Heart left ventricle (tissue), 16 donors: ENCODE results near the gene SYNRG. TPM values are rescaled to one million over a fixed set of nuclear protein-coding genes. Genes with fewer than 3 reads are reported as not detected.

ENCODE experiments used
- ATAC-seq, 4 donors: fragments of 200-7000 bp; cut with Tn5 transposase; one replicate each; pipeline ENCODE4 v1.9.1; 2020 to 2022; ENCODE audit warnings: moderate library complexity in 4 of 4, mild to moderate bottlenecking in 3 of 4, moderate number of reproducible peaks in 1 of 4
- DNase-seq, 5 donors: peaks; one replicate each; pipeline ENCODE4 v3.0.0-alpha.2; 2020
- H3K27ac ChIP-seq, 12 donors: fragments of 200-600 bp; sonication (generic) in 4 of 12; one replicate each; pipeline versions ENCODE4 v1.5.0 to v1.8.0; 2016 to 2022; ENCODE audit warnings: mild to moderate bottlenecking in 2 of 12
- H3K27me3 ChIP-seq, 9 donors: fragments of 200-600 bp; sonication (generic) in 2 of 9; one replicate each; pipeline versions ENCODE4 v1.5.1 to v1.8.0; 2016 to 2022; ENCODE audit warnings: mild to moderate bottlenecking in 3 of 9
- H3K36me3 ChIP-seq, 9 donors: fragments of 200-600 bp; sonication (generic) in 2 of 9; one replicate each; pipeline versions ENCODE4 v1.5.0 to v1.8.0; 2018 to 2022; ENCODE audit warnings: mild to moderate bottlenecking in 2 of 9
- H3K4me1 ChIP-seq, 12 donors: fragments of 200-600 bp; sonication (generic) in 4 of 12; one replicate each; pipeline versions ENCODE4 v1.5.0 to v1.8.0; 2016 to 2022; ENCODE audit warnings: mild to moderate bottlenecking in 3 of 12
- H3K4me3 ChIP-seq, 12 donors: fragments of 200-600 bp; sonication (generic) in 4 of 12; one replicate each; pipeline versions ENCODE4 v1.5.0 to v1.8.0; 2017 to 2022; ENCODE audit warnings: mild to moderate bottlenecking in 9 of 12, moderate library complexity in 4 of 12
- H3K9me3 ChIP-seq, 12 donors: fragments of 200-600 bp; sonication (generic) in 4 of 12; one replicate each; pipeline versions ENCODE4 v1.5.0 to v1.8.0; 2016 to 2022; ENCODE audit warnings: mild to moderate bottlenecking in 1 of 12
- CTCF ChIP-seq, 12 donors: fragments of 200-600 bp; sonication (generic) in 4 of 12; IDR thresholded peaks; one replicate each; pipeline versions ENCODE4 v1.5.0 to v1.8.0; 2018 to 2022; ENCODE audit warnings: antibody characterized with exemption in 12 of 12, mild to moderate bottlenecking in 5 of 12
- POLR2A ChIP-seq, 2 donors: fragments of 450-650 bp; IDR thresholded peaks; one replicate each; pipeline ENCODE4 v1.6.1; 2017; ENCODE audit warnings: antibody characterized with exemption in 2 of 2, mild to moderate bottlenecking in 2 of 2, moderate library complexity in 2 of 2
- WGBS, 4 donors: extraction: QIAGEN DNeasy Blood & Tissue Kit in 2 of 4; methylation state at CpG; one replicate each; pipeline versions ENCODE4 v1.1.5 to v1.1.7; 2013 to 2018; 5-methylcytosine and 5-hydroxymethylcytosine counted together
- intact Hi-C, 10 donors: fragments of 100-400 bp; cut with DNase I; formaldehyde crosslinking; loops; one replicate each; pipeline versions ENCODE4 v1.11.1 to v1.14.2; 2022
- polyA plus RNA-seq, 2 donors: library from polyadenylated mRNA; stranded (reverse); fragments of 200-250 nt; gene quantifications; one replicate each; pipeline ENCODE4 v1.2.3, GENCODE V29; 2013
- total RNA-seq, 9 donors: library from RNA; depleted of rRNA in 2 of 9; stranded (reverse); fragments of >200 nt in 2 of 9; fragmentation: NEBNext Ultra II Directional in 3 of 9; extraction: Animal tissue kit (Norgen Biotek cat#: 25700) in 3 of 9; gene quantifications; one replicate each; pipeline versions ENCODE4 v1.1.0 to v1.2.4, GENCODE V29; 2016 to 2023
- donor health status: ischemic (EF 13 %, LVEDD 7.1; RV severe dilation, severe dysfunction).
- donor health status: healthy with polysubstance abuse.
- donor health status: DM: no; HTN: yes; CAD: no.
- donor health status: DM: no; HTN: no; CAD: no.
- donor health status: ischemic (EF 25% LVEDD 6.9; RV normal size, moderate dysfunction).
- donor health status: ischemic (EF 25% LVEDD 5.7; RV mildly dilated, moderate dysfunction).
- donor health status: healthy.
- donor health status: DM: yes; HTN: yes; CAD: no.
- donor health status: ischemic (EF 35%, LVEDD 5.7; RV mildly dilated, moderate dysfunction).
- donor health status: nonischemic (EF 11% LVEDD 7.7; RV severe dilation, severe dysfunction).
- donor health status: DM: yes; HTN: yes; CAD: no.
- donor health status: PGD.
- donor health status: ischemic (EF 29% LVEDD 5.4; RV normal size, mild dysfunction).
- donor health status: nonischemic (EF 23%, LVEDD 6.1; RV moderate dilation, normal function).

SYNRG gene
- total and polyA plus RNA-seq, 11 donors = 5.7 to 52.4 (median 30.1) TPM

GRCh38 chr17:37527249-37527851, 81.9 kb downstream of the SYNRG start:
- peak in 3 of 4 donors; percentile 63 to 72 (median 67) for ATAC-seq
- intact Hi-C loops = no loop called here
- Histone ChIP-seq H3K27me3 (no peaks in the 10 kb centered on the region), H3K36me3 (peaks cover 0 to 98% (median 81%) of the 10 kb centered on the region in 9 donors), H3K4me3 (no peak overlapping the region), H3K4me1 (no peaks in the 10 kb centered on the region), H3K9me3 (no peaks in the 10 kb centered on the region), H3K27ac (no peak overlapping the region)
- no peak for DNase-seq
- 51 to 56% (median 55%) methylated on average over 5 of the region's 5 CpGs for WGBS, 4 donors
- TF ChIP-seq CTCF (IDR thresholded peaks at IDR 0.05) = peak; percentile 33 to 66 (median 49)
- no peak for TF ChIP-seq POLR2A (IDR thresholded peaks at IDR 0.05)

DNA sequence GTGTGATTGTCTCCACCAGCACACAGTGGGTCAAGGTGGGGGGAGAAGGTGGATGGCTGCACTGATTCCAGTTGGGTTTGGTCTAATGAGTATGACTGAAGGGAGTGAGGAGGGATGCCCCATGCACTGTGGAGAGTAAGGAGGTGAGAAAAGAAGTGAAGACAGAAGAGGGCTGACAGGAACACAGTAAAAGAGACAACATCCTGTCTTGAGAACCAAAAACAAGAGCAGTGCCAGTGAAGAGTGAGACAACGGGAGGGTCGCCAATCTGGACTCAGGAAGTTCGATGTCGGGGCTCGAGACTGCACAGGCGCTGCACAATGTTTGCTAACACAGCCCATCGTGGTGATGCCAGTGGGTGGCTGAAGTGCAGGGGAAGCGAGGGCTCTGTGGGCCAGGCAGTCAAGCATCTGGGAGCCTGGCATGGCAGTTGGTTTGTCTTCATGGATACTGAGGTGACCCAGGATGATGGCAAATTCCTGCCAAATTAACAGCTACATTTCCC, 85.5 kb downstream of the SYNRG start:
- no peaks in the 10 kb centered on the region for H3K27me3 ChIP-seq
- H3K27ac ChIP-seq = no peak overlapping the region
- 72 to 79% (median 74%) methylated on average over 8 of the region's 8 CpGs for WGBS, 4 donors
- DNase-seq = no peak
- ATAC-seq = no peak
- H3K4me1 ChIP-seq = peaks cover 0 to 3% (median 0%) of the 10 kb centered on the region in 12 donors
- peaks cover 0 to 89% (median 65%) of the 10 kb centered on the region in 9 donors for H3K36me3 ChIP-seq
- intact Hi-C loops = no loop called here
- no peak overlapping the region for H3K4me3 ChIP-seq
- no peak for TF ChIP-seq CTCF (IDR thresholded peaks at IDR 0.05)
- no peaks in the 10 kb centered on the region for H3K9me3 ChIP-seq

DNA sequence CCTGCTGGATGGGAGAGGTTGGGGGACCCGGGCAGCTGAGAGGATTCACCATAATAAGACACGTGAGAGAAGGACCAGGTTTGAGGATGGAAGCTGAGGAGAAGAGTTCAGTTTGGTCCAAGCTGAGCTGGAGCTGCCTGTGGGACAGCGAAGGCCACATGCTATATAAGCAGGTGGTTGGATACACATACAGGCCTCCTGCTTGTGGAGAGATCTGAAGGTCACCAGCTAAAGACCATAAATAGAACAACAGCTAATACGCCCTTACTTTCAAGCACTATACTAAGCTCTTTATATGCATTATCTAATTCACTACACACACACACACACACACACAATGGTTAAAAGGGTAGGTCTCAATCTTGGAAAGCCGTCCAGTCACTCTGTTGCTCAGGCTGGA, 87.4 kb downstream of the SYNRG start:
- H3K4me3 ChIP-seq = no peak overlapping the region
- H3K9me3 ChIP-seq = no peaks in the 10 kb centered on the region
- H3K36me3 ChIP-seq = peaks cover 0 to 89% (median 70%) of the 10 kb centered on the region in 9 donors
- peak overlapping the region in 2 of 12 donors; percentile 13 to 18 for H3K27ac ChIP-seq
- H3K27me3 ChIP-seq = no peaks in the 10 kb centered on the region
- intact Hi-C loops = no loop called here
- no peak for TF ChIP-seq POLR2A (IDR thresholded peaks at IDR 0.05)
- no peak for TF ChIP-seq CTCF (IDR thresholded peaks at IDR 0.05)
- ATAC-seq (peak; percentile 49 to 69 (median 62)), DNase-seq (no peak)
- peaks cover 0 to 3% (median 0%) of the 10 kb centered on the region in 12 donors for H3K4me1 ChIP-seq
- 72 to 85% (median 77%) methylated on average over 5 of the region's 5 CpGs for WGBS, 4 donors

DNA sequence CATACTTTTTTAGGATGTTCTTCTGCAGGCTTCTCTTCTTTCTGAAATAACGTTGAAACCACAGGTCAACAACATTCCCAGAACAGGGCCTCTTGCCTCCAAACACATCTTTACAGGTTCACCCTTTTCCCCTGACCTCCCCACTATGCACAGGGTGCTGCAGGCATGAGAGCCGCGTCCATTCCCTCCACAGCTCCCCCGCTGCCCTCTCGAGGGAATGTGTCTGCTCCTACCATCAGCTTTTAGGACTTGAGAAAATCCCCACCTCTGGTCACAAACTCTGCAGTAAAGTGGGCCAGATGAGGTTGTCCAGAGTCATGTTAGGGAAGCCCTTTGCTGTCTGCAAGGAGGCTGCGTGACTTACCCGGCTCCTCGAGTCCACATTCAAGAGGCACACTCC, 89.0 kb downstream of the SYNRG start:
- 86 to 88% (median 87%) methylated on average over 8 of the region's 8 CpGs for WGBS, 4 donors
- TF ChIP-seq CTCF (IDR thresholded peaks at IDR 0.05) (no peak), POLR2A (IDR thresholded peaks at IDR 0.05) (no peak)
- intact Hi-C loops = no loop called here

More for the DNA sequence above, 89.0 kb downstream of the SYNRG start:
- no peak overlapping the region for H3K27ac ChIP-seq
- DNase-seq (no peak), ATAC-seq (no peak)
- no peak overlapping the region for H3K4me3 ChIP-seq
- H3K4me1 ChIP-seq = peaks cover 0 to 10% (median 2%) of the 10 kb centered on the region in 12 donors
- no peaks in the 10 kb centered on the region for H3K27me3 ChIP-seq
- no peaks in the 10 kb centered on the region for H3K9me3 ChIP-seq
- H3K36me3 ChIP-seq = peaks cover 0 to 94% (median 74%) of the 10 kb centered on the region in 9 donors
